ENCODE results near the gene CABS1. TPM values are rescaled to one million over a fixed set of nuclear protein-coding genes. Genes with fewer than 3 reads are reported as not detected.

Gene CABS1
- total RNA-seq, 1 donor from 2014 or later = not detected

Other genes with a start within 250 kb of the CABS1 start
- not detected in 2 replicates for gene PRR27, start 180.7 kb upstream of the CABS1 start, total RNA-seq
- gene ODAM, start 139.3 kb upstream of the CABS1 start, total RNA-seq = not detected in 2 replicates
- not detected in 2 replicates for gene FDCSP, start 108.9 kb upstream of the CABS1 start, total RNA-seq
- not detected in 2 replicates for gene CSN3, start 92.4 kb upstream of the CABS1 start, total RNA-seq
- not detected in 2 replicates for gene SMR3A, start 25.8 kb downstream of the CABS1 start, total RNA-seq
- gene SMR3B, start 48.1 kb downstream of the CABS1 start, total RNA-seq = not detected in 2 replicates
- not detected in 2 replicates for gene OPRPN, start 63.0 kb downstream of the CABS1 start, total RNA-seq
- gene MUC7, start 137.2 kb downstream of the CABS1 start, total RNA-seq = not detected in 2 replicates
- not detected in 2 replicates for gene AMTN, start 183.6 kb downstream of the CABS1 start, total RNA-seq

All from activated T-helper 2 cell treated with anti-CD3 and anti-CD28 coated beads, Interferon-gamma antibody, Interleukin-2, Interleukin-4, amounts not matched to agents 10 μg/mL and 5 μg/mL and 100 μg/mL, durations not matched to agents 14 hours and 24 hours and 36 hours (primary cell).